SH-SY5Y (cell line): ENCODE results near the gene TMEM151B.

Source experiments
- GATA2 ChIP-seq: IDR thresholded peaks from 2 replicates; pipeline ENCODE4 v1.6.1; 2011; ENCODE audit warnings: mild to moderate bottlenecking, low read depth, low read length
- GATA3 ChIP-seq: IDR thresholded peaks from 2 replicates; pipeline ENCODE4 v1.6.1; 2011; ENCODE audit warnings: low read depth, mild to moderate bottlenecking, low read length, moderate library complexity

- TF ChIP-seq GATA3 (no peak), GATA2 (no peak)
Measured at GRCh38 chr6:44229376-44230033, 40.7 kb upstream of the TMEM151B start.
